IMR-90 (cell line): ENCODE measurements around the gene TMEM117. TPM values are rescaled to one million over a fixed set of nuclear protein-coding genes. Genes with fewer than 3 reads are reported as not detected.

Experiments
- ATAC-seq: fragments of 200-7000 bp; cut with Tn5 transposase; 2 replicates; pipeline ENCODE4 v1.9.1; 2020; ENCODE audit warnings: low read depth, mild to moderate bottlenecking, moderate library complexity
- BruUV-seq: library from RNA; stranded (reverse); fragments of 400-500 nt; replicated peaks from 2 replicates; lab custom pipeline; 2021; lab: Mats Ljungman, UMichigan
- CTCF ChIA-PET: fragments of 300-600 bp; formaldehyde crosslinking; extraction: SDS; loops from one replicate; lab custom pipeline; 2021; ENCODE audit warnings: antibody characterized with exemption; lab: Yijun Ruan, JAX
- POLR2A ChIA-PET: fragments of 300-600 bp; sonication (Branson Sonifier 250); formaldehyde crosslinking; loops from one replicate; lab custom pipeline; 2022; ENCODE audit warnings: antibody characterized with exemption; ENCODE audit not compliant: unreplicated experiment; lab: Charles Lee
- DNase-seq: peaks from one replicate; pipeline ENCODE4 v3.0.0; 2013
- H2AFZ ChIP-seq: replicated peaks from 2 replicates; pipeline ENCODE3; 2013; ENCODE audit warnings: low read length, mild to moderate bottlenecking; ENCODE audit not compliant: poor library complexity
- H2AK5ac ChIP-seq: 2 replicates; pipeline ENCODE4 v1.6.1; 2013; ENCODE audit warnings: low read depth, low read length, inconsistent platforms
- H2AK9ac ChIP-seq: replicated peaks from 2 replicates; pipeline ENCODE3; 2013; ENCODE audit warnings: mild to moderate bottlenecking, low read depth, low read length, moderate library complexity; ENCODE audit not compliant: poor library complexity
- H2BK120ac ChIP-seq: 2 replicates; pipeline ENCODE4 v1.6.1; 2013; ENCODE audit warnings: low read depth, low read length, inconsistent platforms
- H2BK15ac ChIP-seq: 3 replicates; pipeline ENCODE4 v1.6.1; 2013; ENCODE audit warnings: low read depth, low read length, inconsistent platforms
- H2BK20ac ChIP-seq: 2 replicates; pipeline ENCODE4 v1.6.1; 2013; ENCODE audit warnings: low read depth, mild to moderate bottlenecking, inconsistent platforms, low read length, moderate library complexity
- H2BK5ac ChIP-seq: 2 replicates; pipeline ENCODE4 v1.6.1; 2013; ENCODE audit warnings: mild to moderate bottlenecking, low read depth, low read length, inconsistent platforms; ENCODE audit not compliant: poor library complexity, severe bottlenecking
- H3K14ac ChIP-seq: replicated peaks from 2 replicates; pipeline ENCODE4 v1.6.1; 2013; ENCODE audit warnings: low read depth, low read length, inconsistent platforms
- H3K18ac ChIP-seq: 2 replicates; pipeline ENCODE4 v1.6.1; 2013; ENCODE audit warnings: low read depth, low read length, control low read depth
- H3K23ac ChIP-seq: 2 replicates; pipeline ENCODE4 v1.6.1; 2013; ENCODE audit warnings: low read depth, low read length, inconsistent platforms
- H3K27ac ChIP-seq: 2 replicates; pipeline ENCODE4 v1.5.1; 2013; ENCODE audit warnings: mild to moderate bottlenecking, control low read depth, low read length; ENCODE audit not compliant: insufficient read depth
- H3K27me3 ChIP-seq: 2 replicates; pipeline ENCODE4 v1.6.1; 2013; ENCODE audit warnings: low read length; ENCODE audit not compliant: control insufficient read depth, insufficient read depth
- H3K36me3 ChIP-seq: 2 replicates; pipeline ENCODE4 v1.6.1; 2013; ENCODE audit warnings: low read length, mixed read lengths; ENCODE audit not compliant: control insufficient read depth, insufficient read depth
- H3K4ac ChIP-seq: 2 replicates; pipeline ENCODE4 v1.6.1; 2013; ENCODE audit warnings: low read depth, low read length, inconsistent platforms
- H3K4me1 ChIP-seq: 2 replicates; pipeline ENCODE4 v1.6.1; 2013; ENCODE audit warnings: low read length, mixed read lengths; ENCODE audit not compliant: control insufficient read depth, insufficient read depth
- H3K4me2 ChIP-seq: 2 replicates; pipeline ENCODE4 v1.6.1; 2013; ENCODE audit warnings: low read depth, mild to moderate bottlenecking, control low read depth, low read length, moderate library complexity
- H3K4me3 ChIP-seq: 2 replicates; pipeline ENCODE4 v1.5.1; 2013; ENCODE audit warnings: low read depth, mild to moderate bottlenecking, control low read depth, low read length, moderate library complexity; ENCODE audit not compliant: insufficient read depth
- H3K56ac ChIP-seq: 2 replicates; pipeline ENCODE4 v1.6.1; 2013; ENCODE audit warnings: low read length, inconsistent platforms; ENCODE audit not compliant: insufficient read depth; ENCODE audit errors: extremely low read depth
- H3K79me1 ChIP-seq, 2 experiments: 2 replicates each; pipeline ENCODE4 v1.6.1; 2013; ENCODE audit warnings: low read length in 2 of 2, inconsistent platforms in 1 of 2, low read depth in 1 of 2
- H3K9ac ChIP-seq: 2 replicates; pipeline ENCODE4 v1.6.1; 2013; ENCODE audit warnings: low read depth, low read length, control low read depth
- H3K9me1 ChIP-seq: 2 replicates; pipeline ENCODE4 v1.6.1; 2013; ENCODE audit warnings: low read length, inconsistent platforms; ENCODE audit not compliant: insufficient read depth
- H3K9me3 ChIP-seq: 2 replicates; pipeline ENCODE4 v1.6.1; 2013; ENCODE audit warnings: low read length; ENCODE audit not compliant: control insufficient read depth, insufficient read depth
- H4K20me1 ChIP-seq: 2 replicates; pipeline ENCODE4 v1.6.1; 2013; ENCODE audit warnings: low read length, inconsistent platforms; ENCODE audit not compliant: insufficient read depth
- H4K5ac ChIP-seq: 2 replicates; pipeline ENCODE4 v1.6.1; 2013; ENCODE audit warnings: mild to moderate bottlenecking, low read depth, low read length, control low read depth
- H4K8ac ChIP-seq, 2 experiments: 2 replicates each; pipeline ENCODE4 v1.6.1; 2013; ENCODE audit warnings: low read depth in 2 of 2, low read length in 2 of 2, control low read depth in 1 of 2, inconsistent platforms in 1 of 2
- H4K91ac ChIP-seq: 2 replicates; pipeline ENCODE4 v1.6.1; 2013; ENCODE audit warnings: low read depth, low read length, inconsistent platforms; ENCODE audit not compliant: insufficient read depth
- BHLHE40 ChIP-seq: fragments of 150-350 bp; IDR thresholded peaks from 2 replicates; pipeline ENCODE4 v1.6.1; 2016; ENCODE audit warnings: mild to moderate bottlenecking, low read depth, low read length
- CHD1 ChIP-seq: IDR thresholded peaks from 2 replicates; pipeline ENCODE4 v1.6.1; 2012; ENCODE audit warnings: low read depth, low read length, improper control_type of control experiment
- CTCF ChIP-seq: conservative IDR thresholded peaks from 2 replicates; pipeline ENCODE4 v1.5.1; 2012; ENCODE audit warnings: mild to moderate bottlenecking, low read depth, low read length, improper control_type of control experiment
- MAFK ChIP-seq: IDR thresholded peaks from 2 replicates; pipeline ENCODE4 v1.6.1; 2012; ENCODE audit warnings: low read depth, low read length, improper control_type of control experiment
- MXI1 ChIP-seq: IDR thresholded peaks from 2 replicates; pipeline ENCODE4 v1.6.1; 2012; ENCODE audit warnings: low read depth, mild to moderate bottlenecking, low read length, moderate library complexity, borderline replicate concordance
- POLR2A ChIP-seq: IDR thresholded peaks from 2 replicates; pipeline ENCODE4 v1.6.1; 2012; ENCODE audit warnings: mild to moderate bottlenecking, low read depth, low read length
- RAD21 ChIP-seq: IDR thresholded peaks from 2 replicates; pipeline ENCODE4 v1.6.1; 2012; ENCODE audit warnings: low read length, improper control_type of control experiment
- RCOR1 ChIP-seq: IDR thresholded peaks from 2 replicates; pipeline ENCODE4 v1.6.1; 2012; ENCODE audit warnings: mild to moderate bottlenecking, low read length, improper control_type of control experiment; ENCODE audit not compliant: insufficient replicate concordance
- WGBS, 2 experiments: methylation state at CpG; one replicate each; pipeline versions ENCODE4 v1.1.5 to v1.1.7; 2013; ENCODE audit warnings: missing lambda C conversion rate in 2 of 2; ENCODE audit not compliant: insufficient read length in 1 of 2; ENCODE audit errors: extremely low coverage in 2 of 2; 5-methylcytosine and 5-hydroxymethylcytosine counted together
- dilution Hi-C: fragments of 300-500 bp; cut with HindIII; formaldehyde crosslinking; loops from one replicate; pipeline ENCODE4 v1.14.3; 2018; ENCODE audit warnings: low sequenced_read_pairs; ENCODE audit not compliant: unreplicated experiment
- in situ Hi-C: fragments of 300-500 bp; cut with MboI; formaldehyde crosslinking; loops from 3 replicates; pipeline ENCODE4 v1.14.3; 2019; ENCODE audit warnings: low sequenced_read_pairs, inconsistent platforms, mixed read lengths
- intact Hi-C: fragments of 100-400 bp; cut with micrococcal nuclease; formaldehyde crosslinking; loops from 2 replicates; pipeline ENCODE4 v1.10.0; 2022
- polyA plus RNA-seq, 3 experiments: library from polyadenylated mRNA; depleted of rRNA; stranded (reverse); fragments of >200 nt; gene quantifications; 2 replicates each; pipeline ENCODE4 v1.2.3, GENCODE V29; 2012; ENCODE audit warnings: low replicate concordance in 1 of 3
- total RNA-seq: library from RNA; depleted of rRNA; stranded (reverse); fragments of >200 nt; gene quantifications from 2 replicates; pipeline ENCODE4 v1.2.3, GENCODE V29; 2012

Gene TMEM117
- total and polyA plus RNA-seq, 2 of the 4 experiments (the other 2 are of a cell fraction): 8.7 to 21.0 TPM

GRCh38 chr12:43964961-43965360, 129.1 kb downstream of the TMEM117 start:
- no peaks in the 10 kb centered on the region for H3K9me3 ChIP-seq
- H3K27me3 ChIP-seq: no peaks in the 10 kb centered on the region
- H3K14ac ChIP-seq: no peak overlapping the region
- no peak overlapping the region for H4K91ac ChIP-seq
- TF ChIP-seq CTCF (no peak), POLR2A (no peak), BHLHE40 (no peak), MAFK (no peak), RAD21 (no peak), RCOR1 (no peak), MXI1 (no peak), CHD1 (no peak)
- no peak overlapping the region for H3K27ac ChIP-seq
- no peak overlapping the region for H3K4ac ChIP-seq
- DNase-seq (peak; percentile 69), ATAC-seq (peak; percentile 29; the same call in 1 of the 2 replicates)
- H2BK120ac ChIP-seq: no peak overlapping the region
- no peak overlapping the region for H3K9ac ChIP-seq
- ChIA-PET POLR2A (no interaction called here), CTCF (no interaction called here)
- no peak overlapping the region for H3K23ac ChIP-seq
- no peak overlapping the region for H4K5ac ChIP-seq
- H2BK15ac ChIP-seq: no peak overlapping the region
- H2BK5ac ChIP-seq: no peak overlapping the region
- H3K36me3 ChIP-seq: no peaks in the 10 kb centered on the region
- no peak overlapping the region for H3K56ac ChIP-seq
- intact Hi-C loops (no loop called here), in situ Hi-C loops (loop anchor here (10.0 kb wide), 1 partner anchor 960 kb away; no protein-coding TSS in a partner anchor), dilution Hi-C loops (no loop called here)
- H2BK20ac ChIP-seq: no peak overlapping the region
- BruUV-seq: no TSS peak
- H2AK5ac ChIP-seq: no peak overlapping the region
- no peak overlapping the region for H3K4me2 ChIP-seq
- H2AK9ac ChIP-seq: no peak overlapping the region
- no peaks in the 10 kb centered on the region for H4K20me1 ChIP-seq
- no peaks in the 10 kb centered on the region for H3K4me1 ChIP-seq
- H3K79me1 ChIP-seq: no peaks in the 10 kb centered on the region
- no peak overlapping the region for H2AFZ ChIP-seq
- no peaks in the 10 kb centered on the region for H3K9me1 ChIP-seq
- no peak overlapping the region for H3K18ac ChIP-seq
- H3K4me3 ChIP-seq: no peak overlapping the region
- no peak overlapping the region for H4K8ac ChIP-seq
- WGBS, 2 experiments: 80 to 100% methylated on average over 1 of the region's 3 CpGs
